Central memory CD8-positive, alpha-beta T cell (primary cell): ENCODE measurements around the gene PTPRCAP.

Experiments used
- ATAC-seq: fragments of 150-1000 bp; cut with Tn5 transposase; replicated peaks from 2 replicates; pipeline ENCODE4 v1.10.0; 2022; ENCODE audit warnings: mild to moderate bottlenecking, moderate FRiP score, moderate number of reproducible peaks; ENCODE audit not compliant: poor library complexity, severe bottlenecking; ENCODE audit errors: extremely low read depth
- DNase-seq, 2 donors: peaks; one replicate each; pipeline ENCODE4 v3.0.0; 2021; ENCODE audit warnings: low spot score in 2 of 2
- H3K27ac Mint-ChIP-seq: one replicate; pipeline ENCODE4 v1.8.0; 2022; ENCODE audit warnings: low read depth, mild to moderate bottlenecking, moderate library complexity, mixed read lengths
- H3K27me3 Mint-ChIP-seq: one replicate; pipeline ENCODE4 v1.8.0; 2022; ENCODE audit warnings: mixed read lengths
- H3K36me3 Mint-ChIP-seq: one replicate; pipeline ENCODE4 v1.8.0; 2022; ENCODE audit warnings: mild to moderate bottlenecking, moderate library complexity, mixed read lengths; ENCODE audit not compliant: insufficient read depth
- H3K4me1 Mint-ChIP-seq: one replicate; pipeline ENCODE4 v1.8.0; 2022; ENCODE audit warnings: mixed read lengths
- H3K4me3 Mint-ChIP-seq: one replicate; pipeline ENCODE4 v1.8.0; 2022; ENCODE audit warnings: mild to moderate bottlenecking, moderate library complexity, mixed read lengths
- H3K9me3 Mint-ChIP-seq: one replicate; pipeline ENCODE4 v1.8.0; 2022; ENCODE audit warnings: mixed read lengths

The PTPRCAP gene

DNA sequence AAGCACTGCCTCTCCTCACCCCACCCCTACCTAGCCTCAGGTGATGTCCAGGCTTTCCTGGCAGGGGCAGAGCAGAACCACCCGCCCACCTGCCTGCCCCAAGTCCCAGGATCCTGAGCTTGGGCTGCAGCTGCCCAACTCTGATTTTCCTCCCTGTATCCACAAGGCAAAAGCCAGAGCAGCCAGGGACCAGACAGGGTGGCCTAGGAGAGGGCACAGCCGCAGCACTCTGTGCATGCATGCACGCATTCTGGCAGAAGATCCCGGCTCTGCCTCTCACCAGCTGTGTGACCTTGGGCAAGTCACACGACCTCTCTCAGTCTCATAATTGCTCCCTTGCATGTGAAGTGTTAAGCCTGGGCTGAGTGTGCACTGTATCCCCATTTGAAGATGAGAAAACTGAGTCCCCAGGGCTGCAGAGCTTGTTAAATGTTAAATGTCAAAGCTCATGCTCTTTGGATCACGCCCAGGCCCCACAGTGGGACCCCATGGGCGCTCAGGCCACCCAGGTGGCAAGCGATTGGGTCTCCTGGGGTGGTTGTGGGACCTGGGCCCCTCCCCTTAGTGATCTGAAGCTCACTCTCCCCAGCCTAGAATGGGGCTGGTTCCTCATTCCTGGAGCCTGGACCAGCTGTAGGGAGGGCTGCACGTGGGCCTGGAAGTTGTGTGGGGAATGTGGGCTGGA lies 24.8 kb downstream of the PTPRCAP start:
- ATAC-seq: no peak
- Mint-ChIP-seq H3K36me3 (peaks cover 19% of the 10 kb centered on the region), H3K27ac (no peak overlapping the region), H3K9me3 (no peaks in the 10 kb centered on the region), H3K4me3 (peak overlapping the region; percentile 87), H3K4me1 (peaks cover 78% of the 10 kb centered on the region), H3K27me3 (no peaks in the 10 kb centered on the region)
- DNase-seq: no peak

DNA sequence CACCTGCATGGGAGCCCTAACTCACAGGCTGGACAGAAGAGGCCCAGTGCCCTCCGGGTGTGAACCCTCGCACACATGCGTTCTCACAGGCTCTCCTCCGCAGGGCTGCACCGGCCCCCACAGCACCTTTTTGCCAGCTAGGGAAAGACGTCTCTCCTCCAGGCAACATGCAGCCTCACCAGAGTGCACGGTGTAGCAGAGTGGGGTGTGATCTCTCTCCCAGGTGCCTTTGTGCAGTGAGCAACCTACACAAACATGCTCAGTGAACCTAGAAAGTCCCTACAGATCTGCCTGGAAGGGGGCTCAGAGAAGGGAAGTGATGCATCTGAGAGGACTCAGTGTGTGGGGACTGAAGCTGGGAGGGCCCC lies 25.7 kb downstream of the PTPRCAP start:
- DNase-seq (no peak), ATAC-seq (no peak)
- Mint-ChIP-seq H3K36me3 (peaks cover 26% of the 10 kb centered on the region), H3K4me3 (peak overlapping the region; percentile 87), H3K9me3 (no peaks in the 10 kb centered on the region), H3K4me1 (peaks cover 78% of the 10 kb centered on the region), H3K27me3 (no peaks in the 10 kb centered on the region), H3K27ac (no peak overlapping the region)

DNA sequence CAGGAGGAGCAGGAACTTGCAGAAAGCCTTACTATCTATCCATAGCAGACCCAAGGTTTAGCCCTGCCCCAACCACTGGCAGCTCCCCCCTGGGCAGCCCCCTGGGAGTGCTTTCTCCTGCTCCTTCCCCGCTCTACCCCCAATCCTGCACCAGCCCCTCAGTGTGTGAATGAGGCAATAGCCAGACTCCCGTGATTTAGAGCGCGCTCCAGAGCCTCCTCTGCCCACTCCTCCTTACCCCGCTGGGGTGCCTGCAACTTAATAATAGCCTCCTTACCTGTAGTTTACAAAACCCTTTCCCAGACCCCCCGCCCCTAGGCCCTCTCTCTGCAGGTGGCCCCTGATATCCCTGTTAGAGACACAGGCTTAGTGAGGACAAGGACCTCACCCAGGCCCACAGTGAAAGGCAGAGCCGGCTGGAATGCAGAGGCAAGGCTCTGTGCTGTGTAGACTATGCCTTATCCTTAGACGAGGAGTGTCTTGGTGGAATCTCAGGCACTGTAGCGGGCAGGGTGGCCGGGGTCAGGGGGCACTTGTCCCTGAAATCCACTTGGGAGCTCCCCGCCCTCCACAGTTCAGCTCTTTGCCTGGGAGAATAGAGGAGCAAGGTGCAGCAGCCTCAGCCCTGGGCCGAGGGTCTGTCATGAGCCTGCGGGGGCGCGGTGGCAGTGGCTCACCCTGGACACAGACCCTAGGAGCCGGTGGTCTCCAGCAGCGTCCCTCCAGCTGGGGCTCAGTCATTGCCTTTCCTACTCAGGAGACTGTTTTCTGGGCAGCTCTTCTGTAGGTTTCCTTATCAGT lies 26.3 kb downstream of the PTPRCAP start:
- Mint-ChIP-seq H3K36me3 (peaks cover 32% of the 10 kb centered on the region), H3K9me3 (no peaks in the 10 kb centered on the region), H3K27me3 (no peaks in the 10 kb centered on the region), H3K4me3 (peak overlapping the region; percentile 87), H3K27ac (peak overlapping the region; percentile 92), H3K4me1 (peaks cover 78% of the 10 kb centered on the region)
- DNase-seq (no peak), ATAC-seq (no peak)

DNA sequence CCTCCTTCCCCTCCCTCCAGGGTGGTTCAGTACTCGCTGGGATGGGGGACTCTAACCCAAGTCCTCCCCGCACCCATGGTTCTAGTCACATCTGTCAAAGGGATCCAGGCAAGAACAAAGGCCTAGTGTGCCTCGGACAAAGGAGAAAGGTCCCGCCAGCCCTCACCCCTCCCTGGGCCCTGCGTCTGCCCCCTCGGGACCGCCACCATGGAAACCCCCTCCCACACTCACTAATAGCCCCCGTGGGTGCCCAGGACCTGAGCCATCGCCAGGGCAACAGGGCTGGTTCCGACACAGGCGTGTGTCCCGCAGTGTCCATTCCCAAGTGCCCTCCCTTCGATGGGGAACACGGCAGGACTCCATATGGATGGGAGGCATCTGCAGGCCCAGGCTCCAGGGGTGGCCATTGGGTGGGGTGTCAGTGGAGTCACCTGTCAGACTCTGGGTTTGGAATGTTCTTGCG lies 27.1 kb downstream of the PTPRCAP start:
- Mint-ChIP-seq H3K4me3 (peak overlapping the region; percentile 87), H3K27me3 (no peaks in the 10 kb centered on the region), H3K9me3 (no peaks in the 10 kb centered on the region), H3K36me3 (peaks cover 36% of the 10 kb centered on the region), H3K4me1 (peaks cover 79% of the 10 kb centered on the region), H3K27ac (peak overlapping the region; percentile 92)
- DNase-seq: no peak
- no peak for ATAC-seq

DNA sequence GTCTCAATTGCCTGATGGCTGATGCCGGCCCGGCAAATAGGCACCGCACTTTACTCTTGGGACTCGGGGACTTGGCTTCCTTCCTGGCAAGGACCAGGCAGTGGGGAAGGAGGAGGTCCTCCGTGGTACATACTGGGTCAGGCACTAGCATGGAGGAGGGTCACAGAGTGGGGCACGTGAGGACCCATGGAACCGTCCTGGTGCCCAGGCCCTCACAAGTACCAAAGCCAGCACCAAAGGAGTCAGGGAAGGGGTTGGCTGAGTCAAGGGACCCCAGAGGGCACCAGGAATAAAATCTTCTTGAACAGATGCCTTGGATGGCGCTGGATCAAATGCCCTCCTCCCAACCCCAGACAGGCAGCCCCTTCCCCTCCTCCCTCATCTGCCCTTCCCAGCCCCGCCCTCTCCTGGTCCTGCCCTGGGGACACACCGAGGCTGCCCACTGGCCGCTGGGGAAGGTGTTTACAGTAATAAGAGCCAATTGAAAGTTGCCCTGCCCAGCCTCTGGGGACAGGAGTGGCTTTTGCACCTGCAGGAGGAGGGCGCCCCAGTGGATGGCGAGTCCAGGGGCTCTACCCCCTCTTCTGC lies 27.6 kb downstream of the PTPRCAP start:
- ATAC-seq: no peak
- Mint-ChIP-seq H3K36me3 (peaks cover 38% of the 10 kb centered on the region), H3K4me3 (peak overlapping the region; percentile 87)

DNA sequence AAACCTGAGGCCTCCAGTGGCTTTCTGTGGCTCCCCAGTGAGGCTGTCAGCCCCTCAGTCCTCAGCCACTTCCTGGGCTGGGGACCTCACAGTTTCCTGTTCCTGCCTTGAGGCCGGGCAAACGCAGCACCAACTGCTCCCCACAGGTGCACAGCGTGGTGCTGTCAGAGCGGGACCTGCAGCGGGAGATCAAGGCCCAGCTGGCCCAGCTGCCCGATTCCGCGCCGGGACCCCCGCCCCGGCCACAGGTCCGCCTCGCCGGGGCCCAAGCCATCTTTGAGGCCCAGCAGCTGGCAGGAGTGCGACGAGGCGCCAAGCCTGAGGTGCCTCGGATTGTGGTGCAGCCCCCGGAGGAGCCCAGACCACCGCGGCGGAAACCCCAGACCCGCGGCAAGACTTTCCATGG lies 28.2 kb downstream of the PTPRCAP start:
- peak overlapping the region; percentile 87 for H3K4me3 Mint-ChIP-seq
- H3K36me3 Mint-ChIP-seq: peaks cover 43% of the 10 kb centered on the region
- no peaks in the 10 kb centered on the region for H3K27me3 Mint-ChIP-seq
- H3K27ac Mint-ChIP-seq: peak overlapping the region; percentile 92
- H3K9me3 Mint-ChIP-seq: no peaks in the 10 kb centered on the region
- peaks cover 88% of the 10 kb centered on the region for H3K4me1 Mint-ChIP-seq
- DNase-seq (peak; percentile 58 to 75), ATAC-seq (peak; percentile 84)

More for the DNA sequence above, 27.6 kb downstream of the PTPRCAP start:
- no peaks in the 10 kb centered on the region for H3K9me3 Mint-ChIP-seq
- no peaks in the 10 kb centered on the region for H3K27me3 Mint-ChIP-seq
- DNase-seq: no peak
- H3K4me1 Mint-ChIP-seq: peaks cover 82% of the 10 kb centered on the region
- peak overlapping the region; percentile 92 for H3K27ac Mint-ChIP-seq

DNA sequence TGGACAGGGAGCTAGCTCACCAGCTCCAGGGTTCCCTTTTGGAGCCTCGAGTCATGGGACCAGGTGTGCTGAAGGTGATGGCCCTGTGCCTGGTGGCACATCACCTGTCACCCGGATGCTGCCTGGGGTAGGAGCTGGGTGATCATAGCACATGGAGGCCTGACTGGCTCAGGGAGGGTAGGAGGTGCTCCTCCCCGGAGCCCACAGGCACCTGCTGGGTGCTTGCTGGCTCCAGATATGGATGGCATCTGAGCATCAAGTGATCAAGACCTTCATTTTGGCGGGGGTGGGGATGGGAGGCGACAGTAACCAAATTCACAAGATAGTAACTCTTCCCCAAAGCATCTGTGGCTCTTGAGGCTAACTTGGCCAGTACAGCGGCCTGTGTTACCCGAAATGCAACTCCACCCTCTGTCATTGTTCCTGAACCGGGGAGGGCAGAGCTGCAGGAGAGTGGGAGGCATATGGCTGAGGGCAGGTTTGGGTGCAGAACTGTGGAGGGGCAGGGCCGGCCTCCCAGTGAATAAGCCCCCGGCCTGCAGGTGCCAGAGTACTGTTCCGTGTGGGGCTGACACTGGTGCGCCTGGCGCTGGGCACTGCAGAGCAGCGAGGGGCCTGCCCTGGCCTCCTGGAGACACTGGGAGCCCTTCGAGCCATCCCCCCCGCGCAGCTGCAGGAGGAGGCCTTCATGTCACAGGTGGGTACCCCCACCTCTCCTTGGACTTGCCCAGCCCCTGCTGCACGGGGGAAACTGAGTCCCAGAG lies 28.9 kb downstream of the PTPRCAP start:
- no peaks in the 10 kb centered on the region for H3K27me3 Mint-ChIP-seq
- peak overlapping the region; percentile 87 for H3K4me3 Mint-ChIP-seq
- H3K4me1 Mint-ChIP-seq: peaks cover 90% of the 10 kb centered on the region
- peaks cover 47% of the 10 kb centered on the region for H3K36me3 Mint-ChIP-seq
- ATAC-seq (peak; percentile 8), DNase-seq (no peak)
- peak overlapping the region; percentile 92 for H3K27ac Mint-ChIP-seq
- no peaks in the 10 kb centered on the region for H3K9me3 Mint-ChIP-seq

DNA sequence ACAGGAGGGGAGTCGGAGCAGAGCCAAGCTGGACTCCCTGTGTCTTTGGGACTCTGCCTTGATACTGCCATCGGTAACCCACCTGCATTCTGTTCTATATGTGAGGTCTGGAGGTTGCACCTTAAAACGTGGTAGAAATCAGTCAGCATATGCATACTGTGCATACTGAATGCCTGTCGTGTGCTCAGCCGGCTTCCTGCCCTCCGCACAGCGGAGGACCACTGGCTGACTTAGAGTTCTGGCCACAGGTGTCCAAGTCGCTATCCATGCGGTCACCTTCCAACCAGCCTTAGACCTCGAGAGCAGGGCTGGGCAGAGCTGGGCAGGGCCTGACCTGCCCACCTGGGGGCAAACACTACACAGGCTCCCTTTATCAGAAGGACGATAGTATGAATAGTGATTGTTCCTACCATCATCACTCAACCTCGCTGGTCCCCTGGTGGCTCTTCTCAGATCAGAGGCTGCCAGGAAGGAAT lies 29.8 kb downstream of the PTPRCAP start:
- Mint-ChIP-seq H3K9me3 (no peaks in the 10 kb centered on the region), H3K36me3 (peaks cover 49% of the 10 kb centered on the region), H3K27ac (peak overlapping the region; percentile 92), H3K4me3 (peak overlapping the region; percentile 87), H3K27me3 (no peaks in the 10 kb centered on the region), H3K4me1 (peaks cover 84% of the 10 kb centered on the region)
- ATAC-seq: no peak
- DNase-seq: no peak

DNA sequence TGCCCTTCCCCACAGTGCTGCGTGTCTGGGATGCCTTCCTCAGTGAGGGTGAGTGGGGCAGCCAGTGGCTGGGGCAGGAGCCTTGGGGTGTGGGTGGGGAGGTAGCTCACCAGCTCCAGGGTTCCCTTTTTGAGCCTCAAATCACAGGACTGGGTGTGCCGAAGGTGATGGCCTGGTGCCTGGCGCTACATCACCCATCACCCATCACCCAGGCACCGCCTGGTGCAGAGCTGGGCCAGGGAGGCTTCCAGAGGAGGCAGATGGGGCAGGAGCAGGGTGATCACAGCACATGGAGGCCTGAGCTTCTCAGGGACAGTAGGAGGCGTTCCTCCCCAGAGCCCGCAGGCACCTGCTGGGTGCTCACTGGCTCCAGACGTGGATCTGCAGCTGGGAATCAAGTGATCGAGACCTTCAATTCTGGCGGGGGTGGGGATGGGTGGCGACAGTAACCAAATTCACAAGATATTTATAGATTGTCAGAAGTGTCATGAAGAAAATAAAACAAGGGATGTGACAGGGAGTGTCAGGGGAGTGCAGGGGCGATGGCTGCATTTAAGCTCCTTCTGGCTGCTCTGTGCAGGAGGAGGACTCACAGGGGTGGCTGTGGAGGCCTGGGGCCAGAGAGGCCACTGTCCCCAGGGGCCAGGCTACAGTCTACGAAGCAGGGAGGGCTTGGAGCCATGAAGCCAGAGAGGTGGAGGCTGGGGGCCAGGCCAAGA lies 30.4 kb downstream of the PTPRCAP start:
- Mint-ChIP-seq H3K27me3 (no peaks in the 10 kb centered on the region), H3K4me3 (peak overlapping the region; percentile 87), H3K9me3 (no peaks in the 10 kb centered on the region), H3K4me1 (peaks cover 78% of the 10 kb centered on the region), H3K27ac (peak overlapping the region; percentile 92), H3K36me3 (peaks cover 49% of the 10 kb centered on the region)
- ATAC-seq (no peak), DNase-seq (no peak)

DNA sequence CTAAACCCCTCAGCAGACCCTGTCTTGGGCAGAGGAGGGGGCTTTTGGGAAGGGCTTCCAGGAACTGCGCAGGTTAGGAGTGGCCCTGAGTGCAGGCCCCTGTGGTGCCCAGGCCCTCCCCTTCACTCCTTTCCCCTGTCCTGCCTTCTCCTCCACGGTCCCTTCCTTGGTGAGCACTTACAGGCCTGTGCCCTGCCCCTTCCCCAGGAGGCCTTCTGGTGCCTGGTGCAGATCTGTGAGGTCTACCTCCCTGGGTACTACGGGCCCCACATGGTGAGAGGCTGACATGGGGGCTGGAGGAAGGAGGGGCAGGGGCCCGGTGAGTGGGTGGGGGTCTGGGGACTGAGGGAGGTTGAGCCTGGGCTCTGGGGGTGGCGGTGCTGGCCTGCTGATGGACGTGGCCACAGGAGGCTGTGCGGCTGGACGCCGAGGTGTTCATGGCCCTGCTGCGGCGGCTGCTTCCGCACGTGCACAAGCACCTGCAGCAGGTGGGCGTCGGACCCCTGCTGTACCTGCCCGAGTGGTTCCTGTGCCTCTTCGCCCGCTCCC lies 31.0 kb downstream of the PTPRCAP start:
- H3K9me3 Mint-ChIP-seq: no peaks in the 10 kb centered on the region
- DNase-seq: no peak

DNA sequence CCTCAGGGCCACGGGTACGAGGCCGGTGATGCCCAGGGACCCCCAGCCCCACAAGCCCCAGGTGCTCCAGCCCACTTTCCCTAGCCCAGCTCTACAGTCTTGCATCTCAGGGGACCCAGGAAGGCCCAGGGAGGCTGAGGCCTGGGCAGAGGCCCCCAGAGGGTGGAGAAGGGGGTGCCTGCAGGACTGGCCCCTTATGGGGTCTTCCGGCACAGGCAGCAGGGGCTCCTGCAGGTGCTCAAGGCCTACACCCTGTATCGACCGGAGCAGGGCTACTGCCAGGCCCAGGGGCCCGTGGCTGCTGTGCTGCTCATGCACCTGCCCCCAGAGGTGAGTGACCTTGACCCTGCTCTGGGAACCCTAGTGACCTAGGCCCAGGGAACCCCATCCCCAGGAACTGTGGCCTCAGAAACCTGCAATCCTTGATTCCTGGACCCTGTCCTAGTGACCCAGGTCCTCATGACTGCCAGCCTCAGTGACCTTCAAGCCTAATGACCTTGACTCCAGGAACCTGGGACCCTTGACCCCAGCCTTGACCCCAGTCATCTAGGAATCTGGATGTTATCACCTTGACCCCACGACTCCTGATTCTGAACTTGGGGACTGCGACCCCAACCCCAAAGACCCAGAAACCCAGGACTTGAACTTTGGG lies 31.7 kb downstream of the PTPRCAP start:
- Mint-ChIP-seq H3K4me1 (peaks cover 67% of the 10 kb centered on the region), H3K36me3 (peaks cover 50% of the 10 kb centered on the region), H3K9me3 (no peaks in the 10 kb centered on the region), H3K27ac (peak overlapping the region; percentile 94), H3K27me3 (no peaks in the 10 kb centered on the region), H3K4me3 (peak overlapping the region; percentile 87)
- DNase-seq (no peak), ATAC-seq (no peak)

More for the DNA sequence above, 31.0 kb downstream of the PTPRCAP start:
- Mint-ChIP-seq H3K27ac (peak overlapping the region; percentile 92), H3K4me3 (peak overlapping the region; percentile 87), H3K4me1 (peaks cover 72% of the 10 kb centered on the region), H3K36me3 (peaks cover 49% of the 10 kb centered on the region), H3K27me3 (no peaks in the 10 kb centered on the region)
- ATAC-seq: no peak
